ENCODE results near the gene STPG2.

GRCh38 chr4:97845758-97846157 is 297.5 kb downstream of the STPG2 start:
- no peak for TF ChIP-seq L3MBTL2 (conservative IDR thresholded peaks at IDR 0.05)
- no peak for TF ChIP-seq SP1 (IDR thresholded peaks at IDR 0.05)
- no peak for TF ChIP-seq NFRKB (IDR thresholded peaks at IDR 0.05)
- TF ChIP-seq FOXA1 (IDR thresholded peaks at IDR 0.05), result no peak
- no peak for TF ChIP-seq TARDBP (IDR thresholded peaks at IDR 0.05)
- TF ChIP-seq BHLHE40 (IDR thresholded peaks at IDR 0.05; ENCODE audit: borderline replicate concordance), result no peak
- no peak for TF ChIP-seq CTBP1 (IDR thresholded peaks at IDR 0.05; ENCODE audit: borderline replicate concordance)
- TF ChIP-seq FOXK2 (IDR thresholded peaks at IDR 0.05), result no peak
- no peak for TF ChIP-seq SUZ12 (IDR thresholded peaks at IDR 0.05)

Measured in HEK293T (cell line).